Thoracic aorta (tissue), 2 donors: ENCODE measurements around the gene ASXL2. TPM values are rescaled to one million over a fixed set of nuclear protein-coding genes. Genes with fewer than 3 reads are reported as not detected.

ENCODE experiments used
- ATAC-seq: fragments of 150-250 bp; one replicate; pipeline ENCODE4 v1.8.0; 2017; ENCODE audit warnings: low read depth; ENCODE audit not compliant: insufficient number of reproducible peaks, low FRiP score
- DNase-seq: peaks from one replicate; pipeline ENCODE4 v3.0.0-alpha.2; 2020; ENCODE audit warnings: low spot score
- H3K27ac ChIP-seq, 2 donors: fragments of 200-600 bp; sonication (generic); 1 replicate in 1 of 2; 2 replicates in 1 of 2; pipeline ENCODE4 v1.5.1; 2016; ENCODE audit warnings: mild to moderate bottlenecking in 2 of 2, moderate library complexity in 2 of 2
- H3K27me3 ChIP-seq: fragments of 200-600 bp; sonication (generic); replicated peaks from 2 replicates; pipeline ENCODE4 v1.6.0; 2016; ENCODE audit warnings: mild to moderate bottlenecking; ENCODE audit not compliant: insufficient read depth
- H3K36me3 ChIP-seq: fragments of 200-600 bp; sonication (generic); one replicate; pipeline ENCODE4 v1.5.1; 2016
- H3K4me1 ChIP-seq, 2 donors: fragments of 200-600 bp; sonication (generic); 1 replicate in 1 of 2; 2 replicates in 1 of 2; pipeline versions ENCODE4 v1.5.1 to v1.6.0; 2016; ENCODE audit warnings: low read depth in 2 of 2, mild to moderate bottlenecking in 1 of 2; ENCODE audit not compliant: control insufficient read depth in 1 of 2
- H3K4me3 ChIP-seq: fragments of 200-600 bp; sonication (generic); 2 replicates; pipeline ENCODE4 v1.5.1; 2016; ENCODE audit warnings: mild to moderate bottlenecking
- H3K9me3 ChIP-seq: fragments of 200-600 bp; sonication (generic); 2 replicates; pipeline ENCODE4 v1.5.1; 2016
- CTCF ChIP-seq: fragments of 200-600 bp; sonication (generic); IDR thresholded peaks from one replicate; pipeline ENCODE4 v1.5.1; 2019; ENCODE audit warnings: antibody characterized with exemption
- total RNA-seq, 2 donors: library from RNA; depleted of rRNA; stranded (reverse); fragments of >200 nt; gene quantifications; one replicate each; pipeline versions ENCODE4 v1.1.0 to v1.2.3, GENCODE V29; 2016

Gene ASXL2
- total RNA-seq, 2 donors from 2014 or later, result 14.5 to 15.6 TPM

- H3K27ac ChIP-seq, result no peak overlapping the region
- H3K4me3 ChIP-seq, result no peak overlapping the region
- H3K4me1 ChIP-seq, result no peaks in the 10 kb centered on the region
- no peaks in the 10 kb centered on the region for H3K9me3 ChIP-seq
- no peak for TF ChIP-seq CTCF
- DNase-seq, result no peak
- no peaks in the 10 kb centered on the region for H3K27me3 ChIP-seq
- no peaks in the 10 kb centered on the region for H3K36me3 ChIP-seq
- no peak for ATAC-seq
Measured at GRCh38 chr2:25895018-25895417, 16.7 kb upstream of the ASXL2 start.

GRCh38 chr2:25894135-25894830 lies 16.0 kb upstream of the ASXL2 start:
- ATAC-seq (no peak), DNase-seq (no peak)
- H3K27me3 ChIP-seq, result no peaks in the 10 kb centered on the region
- H3K4me1 ChIP-seq, result no peaks in the 10 kb centered on the region
- H3K9me3 ChIP-seq, result no peaks in the 10 kb centered on the region
- TF ChIP-seq CTCF, result no peak
- H3K27ac ChIP-seq, result no peak overlapping the region
- H3K36me3 ChIP-seq, result no peaks in the 10 kb centered on the region
- H3K4me3 ChIP-seq, result no peak overlapping the region

- Histone ChIP-seq H3K27ac (no peak overlapping the region), H3K36me3 (no peaks in the 10 kb centered on the region), H3K4me3 (no peak overlapping the region), H3K9me3 (no peaks in the 10 kb centered on the region), H3K4me1 (no peaks in the 10 kb centered on the region), H3K27me3 (no peaks in the 10 kb centered on the region)
- TF ChIP-seq CTCF, result no peak
- no peak for DNase-seq
- ATAC-seq, result no peak
Measured at GRCh38 chr2:25891672-25892071, 13.4 kb upstream of the ASXL2 start.

GRCh38 chr2:25887624-25888242 lies 9.4 kb upstream of the ASXL2 start:
- no peak for TF ChIP-seq CTCF
- H3K27me3 ChIP-seq, result no peaks in the 10 kb centered on the region
- ATAC-seq, result no peak
- no peaks in the 10 kb centered on the region for H3K36me3 ChIP-seq
- H3K9me3 ChIP-seq, result no peaks in the 10 kb centered on the region
- no peak overlapping the region for H3K27ac ChIP-seq
- no peak overlapping the region for H3K4me3 ChIP-seq
- H3K4me1 ChIP-seq, result no peaks in the 10 kb centered on the region
- no peak for DNase-seq

- Histone ChIP-seq H3K36me3 (no peaks in the 10 kb centered on the region), H3K4me3 (no peak overlapping the region), H3K27ac (no peak overlapping the region), H3K9me3 (no peaks in the 10 kb centered on the region), H3K27me3 (no peaks in the 10 kb centered on the region), H3K4me1 (no peaks in the 10 kb centered on the region)
- ATAC-seq, result no peak
- no peak for DNase-seq
- TF ChIP-seq CTCF, result no peak
Measured at GRCh38 chr2:25885933-25886332, 7.6 kb upstream of the ASXL2 start.
